Measurements from ENCODE around the gene STRN.
A peak's percentile ranks its signal among the peaks of the same experiment; 100 is the strongest.

Gene STRN

DNA sequence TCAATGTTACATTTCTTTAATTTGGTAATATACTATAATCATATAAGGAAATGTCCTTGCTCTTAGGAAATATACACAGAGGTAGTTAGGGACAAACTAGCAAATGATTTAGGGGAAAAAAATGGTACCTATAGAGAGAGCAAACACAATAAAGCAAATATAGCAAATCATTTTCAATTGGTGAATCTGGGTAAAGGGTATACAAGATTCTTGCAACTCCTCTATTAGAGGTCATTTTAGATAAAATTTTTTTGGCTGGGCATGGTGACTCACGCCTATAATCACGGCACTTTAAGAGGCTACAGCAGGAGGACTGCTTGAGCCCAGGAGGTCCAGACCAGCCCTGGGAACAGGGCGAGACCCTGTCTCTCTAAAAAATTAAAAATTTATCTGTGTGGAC, 44.4 kb downstream of the STRN start:
- in situ Hi-C loops (cut with HindIII; ENCODE audit: low sequenced_read_pairs), result no loop called here
- no peak for DNase-seq (ENCODE audit: low read depth, low spot score)
- TF ChIP-seq, protein P1, sequence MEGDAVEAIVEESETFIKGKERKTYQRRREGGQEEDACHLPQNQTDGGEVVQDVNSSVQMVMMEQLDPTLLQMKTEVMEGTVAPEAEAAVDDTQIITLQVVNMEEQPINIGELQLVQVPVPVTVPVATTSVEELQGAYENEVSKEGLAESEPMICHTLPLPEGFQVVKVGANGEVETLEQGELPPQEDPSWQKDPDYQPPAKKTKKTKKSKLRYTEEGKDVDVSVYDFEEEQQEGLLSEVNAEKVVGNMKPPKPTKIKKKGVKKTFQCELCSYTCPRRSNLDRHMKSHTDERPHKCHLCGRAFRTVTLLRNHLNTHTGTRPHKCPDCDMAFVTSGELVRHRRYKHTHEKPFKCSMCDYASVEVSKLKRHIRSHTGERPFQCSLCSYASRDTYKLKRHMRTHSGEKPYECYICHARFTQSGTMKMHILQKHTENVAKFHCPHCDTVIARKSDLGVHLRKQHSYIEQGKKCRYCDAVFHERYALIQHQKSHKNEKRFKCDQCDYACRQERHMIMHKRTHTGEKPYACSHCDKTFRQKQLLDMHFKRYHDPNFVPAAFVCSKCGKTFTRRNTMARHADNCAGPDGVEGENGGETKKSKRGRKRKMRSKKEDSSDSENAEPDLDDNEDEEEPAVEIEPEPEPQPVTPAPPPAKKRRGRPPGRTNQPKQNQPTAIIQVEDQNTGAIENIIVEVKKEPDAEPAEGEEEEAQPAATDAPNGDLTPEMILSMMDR (IDR thresholded peaks at IDR 0.05; ENCODE audit: low read depth, low read length), result no peak
- H3K4me3 ChIP-seq (ENCODE audit: low read depth, low read length), result no peak overlapping the region

DNA sequence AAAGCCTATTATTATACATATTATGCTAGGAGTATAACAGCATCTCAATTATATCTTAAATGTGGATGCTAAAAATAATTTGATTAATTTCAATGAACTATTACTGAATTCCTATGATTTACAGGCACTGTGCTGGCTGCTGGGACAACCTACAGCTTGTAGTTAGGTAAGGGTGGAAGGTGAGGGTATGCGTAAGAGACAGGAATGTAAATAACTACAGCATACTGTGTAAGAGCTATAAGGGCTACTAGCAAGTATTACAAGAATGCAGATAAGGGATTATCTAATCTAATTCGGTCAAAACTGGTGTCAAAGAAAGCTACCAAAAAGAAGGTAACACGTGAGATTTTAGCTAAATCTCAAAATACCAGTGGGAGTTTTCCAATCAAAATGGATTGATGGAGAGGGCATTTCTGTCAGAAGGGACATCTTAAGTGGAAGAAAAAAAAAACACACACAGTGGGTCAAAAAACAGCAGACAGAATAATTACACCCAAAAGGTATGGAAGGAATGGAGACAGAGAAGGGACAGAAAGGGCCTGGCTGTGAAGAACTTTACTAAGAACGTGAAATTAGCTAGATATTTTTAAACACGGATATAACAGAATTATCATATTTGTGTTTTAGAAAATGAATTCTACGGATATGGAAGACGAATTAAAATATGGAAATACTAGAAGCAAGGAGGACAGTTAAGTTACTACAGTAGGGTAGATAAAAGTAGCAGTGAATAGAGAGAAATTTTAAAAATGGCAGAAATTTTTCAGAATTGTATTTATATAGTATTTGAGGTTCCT, 47.1 kb downstream of the STRN start:
- no peak for DNase-seq (ENCODE audit: low read depth, low spot score)
- H3K4me3 ChIP-seq (ENCODE audit: low read depth, low read length), result no peak overlapping the region
- TF ChIP-seq, protein P1 (IDR thresholded peaks at IDR 0.05; ENCODE audit: low read depth, low read length), result no peak
- in situ Hi-C loops (cut with HindIII; ENCODE audit: low sequenced_read_pairs), result no loop called here

DNA sequence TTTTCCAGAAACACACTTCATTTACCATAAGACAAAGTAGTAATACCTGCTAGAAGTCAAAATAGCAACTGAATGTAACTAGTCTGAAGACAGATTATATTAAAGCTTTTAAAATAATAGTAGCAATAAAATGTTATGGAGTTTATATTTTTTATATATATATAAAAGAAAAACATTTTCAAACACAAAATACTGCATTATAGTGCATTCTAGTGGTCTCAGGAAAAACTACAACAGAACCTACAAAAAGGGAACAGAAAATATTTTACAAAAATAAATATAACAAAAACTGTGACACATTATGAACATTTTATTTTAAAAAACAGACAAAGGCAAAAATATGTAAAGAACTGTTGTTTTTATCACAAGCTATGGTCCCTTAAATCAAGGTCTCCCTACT, 48.0 kb downstream of the STRN start:
- no peak for DNase-seq (ENCODE audit: low read depth, low spot score)
- in situ Hi-C loops (cut with HindIII; ENCODE audit: low sequenced_read_pairs), result no loop called here
- TF ChIP-seq, protein P1 (IDR thresholded peaks at IDR 0.05; ENCODE audit: low read depth, low read length), result peak; percentile 36
- no peak overlapping the region for H3K4me3 ChIP-seq (ENCODE audit: low read depth, low read length)

DNA sequence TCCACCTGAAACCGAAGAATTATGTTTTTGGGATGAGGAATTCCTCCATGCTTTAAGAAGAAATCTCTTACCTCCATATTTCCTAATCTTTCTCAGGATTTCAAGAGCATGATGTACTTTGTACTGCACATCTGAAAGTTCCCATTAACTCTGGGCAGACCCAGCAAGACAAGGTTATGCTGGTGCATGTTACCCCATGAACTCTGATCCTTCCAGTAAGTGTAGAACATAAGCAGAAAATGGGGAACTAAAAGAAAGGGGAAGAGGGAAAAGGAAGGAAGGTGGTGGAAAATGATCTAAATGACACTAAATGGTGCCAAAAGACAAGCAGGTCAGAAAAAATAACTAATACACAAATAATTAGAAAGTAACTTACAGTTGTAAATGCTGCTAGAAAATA, 50.7 kb downstream of the STRN start:
- DNase-seq (ENCODE audit: low read depth, low spot score), result no peak
- in situ Hi-C loops (cut with HindIII; ENCODE audit: low sequenced_read_pairs), result no loop called here
- TF ChIP-seq, protein P1 (IDR thresholded peaks at IDR 0.05; ENCODE audit: low read depth, low read length), result no peak
- H3K4me3 ChIP-seq (ENCODE audit: low read depth, low read length), result no peak overlapping the region

DNA sequence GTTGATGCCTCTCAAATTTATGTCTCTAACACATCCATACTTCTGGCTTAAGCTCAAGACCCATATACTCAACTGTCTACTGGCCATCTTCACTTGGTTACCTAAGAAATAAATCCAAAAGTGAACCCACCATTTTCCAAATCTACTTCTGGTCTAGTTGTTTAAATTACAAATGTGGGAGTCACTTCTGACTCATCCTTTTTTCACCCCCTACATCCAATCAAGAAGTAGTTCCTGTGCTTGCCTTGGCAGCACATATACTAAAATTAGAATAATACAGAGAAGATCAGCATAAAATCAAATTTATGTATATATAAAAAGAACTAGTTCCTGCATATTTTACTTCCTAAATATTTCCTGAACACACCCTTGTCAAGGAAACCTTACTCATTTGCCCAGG, 53.6 kb downstream of the STRN start:
- TF ChIP-seq, protein P1 (IDR thresholded peaks at IDR 0.05; ENCODE audit: low read depth, low read length), result no peak
- peak; percentile 29 for DNase-seq (ENCODE audit: low read depth, low spot score)
- in situ Hi-C loops (cut with HindIII; ENCODE audit: low sequenced_read_pairs), result no loop called here
- H3K4me3 ChIP-seq (ENCODE audit: low read depth, low read length), result no peak overlapping the region

DNA sequence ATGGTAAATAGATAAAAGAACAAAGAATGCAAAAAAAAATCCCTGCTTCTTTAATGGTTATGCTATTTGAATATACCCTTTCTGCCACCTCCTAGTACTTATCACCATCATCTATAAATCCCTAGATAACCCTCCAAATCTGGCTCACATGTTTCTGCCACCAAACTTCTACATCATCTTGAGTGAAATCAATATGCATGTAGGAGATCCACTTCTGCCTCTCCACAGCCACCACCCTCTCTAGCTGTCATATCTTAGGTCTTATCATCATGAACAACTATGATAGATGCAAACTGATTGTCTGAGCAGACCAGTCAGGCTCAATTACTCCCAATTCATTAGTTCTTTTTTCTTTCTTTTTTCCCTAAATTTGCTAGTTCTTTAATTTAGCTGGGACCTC, 55.3 kb downstream of the STRN start:
- H3K4me3 ChIP-seq (ENCODE audit: low read depth, low read length), result no peak overlapping the region
- in situ Hi-C loops (cut with HindIII; ENCODE audit: low sequenced_read_pairs), result no loop called here
- TF ChIP-seq, protein P1 (IDR thresholded peaks at IDR 0.05; ENCODE audit: low read depth, low read length), result no peak
- DNase-seq (ENCODE audit: low read depth, low spot score), result no peak
